CD14-positive monocyte (primary cell): ENCODE measurements around the gene RAPGEF2. TPM values are rescaled to one million over a fixed set of nuclear protein-coding genes. Genes with fewer than 3 reads are reported as not detected.

Experiments
- DNase-seq, 3 donors: peaks; one replicate each; pipeline ENCODE4 v3.0.0-alpha.2; 2011 to 2022
- H2AFZ ChIP-seq: 2 replicates; pipeline ENCODE4 v1.6.0; 2012; ENCODE audit warnings: mild to moderate bottlenecking, low read depth, low read length, inconsistent platforms; ENCODE audit not compliant: insufficient read depth, poor library complexity, severe bottlenecking
- H3K27ac ChIP-seq, 2 donors: 1 replicate in 1 of 2; 2 replicates in 1 of 2; pipeline ENCODE4 v1.5.1; 2012 to 2013; ENCODE audit warnings: low read length in 2 of 2, control low read depth in 1 of 2, inconsistent platforms in 1 of 2, low read depth in 1 of 2, mild to moderate bottlenecking in 1 of 2
- H3K27me3 ChIP-seq, 2 donors: one replicate each; pipeline versions ENCODE4 v1.6.0 to v1.6.1; 2011 to 2013; ENCODE audit warnings: low read length in 2 of 2; ENCODE audit not compliant: control insufficient read depth in 2 of 2, insufficient read depth in 2 of 2
- H3K36me3 ChIP-seq, 2 donors: replicated peaks in 1 of 2; 1 replicate in 1 of 2; 2 replicates in 1 of 2; pipeline versions ENCODE4 v1.5.1 to v1.6.1; 2012 to 2013; ENCODE audit warnings: low read length in 2 of 2, control low read depth in 1 of 2, inconsistent platforms in 1 of 2, mild to moderate bottlenecking in 1 of 2; ENCODE audit not compliant: insufficient read depth in 2 of 2, control insufficient read depth in 1 of 2
- H3K4me1 ChIP-seq, 2 donors: 1 replicate in 1 of 2; 2 replicates in 1 of 2; pipeline versions ENCODE4 v1.5.1 to v1.6.1; 2012 to 2013; ENCODE audit warnings: low read length in 2 of 2, control low read depth in 1 of 2, inconsistent platforms in 1 of 2, mild to moderate bottlenecking in 1 of 2, moderate library complexity in 1 of 2; ENCODE audit not compliant: insufficient read depth in 2 of 2, control insufficient read depth in 1 of 2
- H3K4me2 ChIP-seq: replicated peaks from 2 replicates; pipeline ENCODE3; 2012; ENCODE audit warnings: low read length, moderate library complexity, mild to moderate bottlenecking; ENCODE audit not compliant: poor library complexity, severe bottlenecking; ENCODE audit errors: extremely low read depth
- H3K4me3 ChIP-seq, 3 experiments: fragments of 200-600 bp in 1 of 3; sonication (generic) in 1 of 3; replicated peaks in 1 of 3; 1 replicate in 2 of 3; 2 replicates in 1 of 3; pipeline ENCODE4 v1.5.1; 2011 to 2013; ENCODE audit warnings: low read length in 3 of 3, mild to moderate bottlenecking in 3 of 3, control low read depth in 2 of 3, low read depth in 2 of 3, inconsistent platforms in 1 of 3, moderate library complexity in 1 of 3
- H3K79me2 ChIP-seq: 2 replicates; pipeline ENCODE4 v1.6.0; 2012; ENCODE audit warnings: mild to moderate bottlenecking, control low read depth, inconsistent platforms, low read length, moderate library complexity; ENCODE audit not compliant: insufficient read depth
- H3K9ac ChIP-seq: 2 replicates; pipeline ENCODE4 v1.6.0; 2017; ENCODE audit warnings: low read length, mild to moderate bottlenecking; ENCODE audit not compliant: insufficient read depth, poor library complexity, severe bottlenecking
- H3K9me3 ChIP-seq, 2 donors: replicated peaks in 1 of 2; 1 replicate in 1 of 2; 2 replicates in 1 of 2; pipeline versions ENCODE4 v1.5.1 to v1.6.1; 2012 to 2013; ENCODE audit warnings: low read length in 2 of 2, control low read depth in 1 of 2; ENCODE audit not compliant: control insufficient read depth in 1 of 2, insufficient read depth in 1 of 2
- H4K20me1 ChIP-seq: 2 replicates; pipeline ENCODE4 v1.6.0; 2012; ENCODE audit warnings: mild to moderate bottlenecking, low read length, control low read depth, moderate library complexity; ENCODE audit not compliant: insufficient read depth
- H3K27ac Mint-ChIP-seq, 7 donors: one replicate each; pipeline ENCODE4 v1.8.0; 2020; ENCODE audit warnings: mild to moderate bottlenecking in 7 of 7, mixed read lengths in 7 of 7, moderate library complexity in 6 of 7, inconsistent platforms in 2 of 7
- H3K27me3 Mint-ChIP-seq, 3 donors: one replicate each; pipeline ENCODE4 v1.8.0; 2021 to 2022; ENCODE audit warnings: low read depth in 3 of 3, mild to moderate bottlenecking in 3 of 3, mixed read lengths in 3 of 3, moderate library complexity in 3 of 3, inconsistent platforms in 1 of 3
- H3K36me3 Mint-ChIP-seq, 2 donors: one replicate each; pipeline ENCODE4 v1.8.0; 2020; ENCODE audit warnings: mixed read lengths in 2 of 2, inconsistent platforms in 1 of 2, mild to moderate bottlenecking in 1 of 2
- H3K4me1 Mint-ChIP-seq: one replicate; pipeline ENCODE4 v1.8.0; 2020; ENCODE audit warnings: mild to moderate bottlenecking, mixed read lengths
- H3K4me3 Mint-ChIP-seq, 2 donors: one replicate each; pipeline ENCODE4 v1.8.0; 2020; ENCODE audit warnings: mild to moderate bottlenecking in 2 of 2, mixed read lengths in 2 of 2, moderate library complexity in 1 of 2
- H3K9me3 Mint-ChIP-seq, 7 donors: one replicate each; pipeline ENCODE4 v1.8.0; 2020 to 2022; ENCODE audit warnings: mixed read lengths in 7 of 7, mild to moderate bottlenecking in 6 of 7, moderate library complexity in 6 of 7, inconsistent platforms in 2 of 7
- CTCF ChIP-seq: fragments of 200-600 bp; IDR thresholded peaks from one replicate; pipeline ENCODE4 v1.8.0; 2022; ENCODE audit warnings: antibody characterized with exemption, mild to moderate bottlenecking
- WGBS: methylation state at CpG from one replicate; pipeline ENCODE4 v1.1.5; 2013; ENCODE audit warnings: missing lambda C conversion rate; ENCODE audit not compliant: insufficient coverage; 5-methylcytosine and 5-hydroxymethylcytosine counted together
- intact Hi-C, 2 donors: fragments of 100-400 bp; cut with micrococcal nuclease; formaldehyde crosslinking; loops; one replicate each; pipeline versions ENCODE4 v1.15.0 to v1.15.1; 2023
- polyA plus RNA-seq, 3 donors: library from polyadenylated mRNA; depleted of rRNA in 1 of 3; unstranded in 2 of 3; stranded (reverse) in 1 of 3; fragments of 300-500 nt in 2 of 3; fragments of >200 nt in 1 of 3; fragmentation: Illumina TruSeq in 2 of 3; gene quantifications; 1 replicate in 2 of 3; 2 replicates in 1 of 3; pipeline ENCODE4 v1.2.3, GENCODE V29; 2012 to 2021

The RAPGEF2 gene
- polyA plus RNA-seq, 3 donors: 1.5 to 29.8 (median 2.0) TPM

GRCh38 chr4:159101988-159102621, 774 bp upstream of the RAPGEF2 start:
- Mint-ChIP-seq H3K9me3 (no peaks in the 10 kb centered on the region), H3K27me3 (peaks cover 13 to 25% (median 22%) of the 10 kb centered on the region in 3 donors), H3K4me1 (peaks cover 34% of the 10 kb centered on the region), H3K36me3 (peaks cover 3 to 11% of the 10 kb centered on the region in 2 donors), H3K4me3 (peak overlapping the region; percentile 81 to 89), H3K27ac (peak overlapping the region in 6 of 7 donors; percentile 15 to 91 (median 74))
- Histone ChIP-seq H3K4me1 (peaks cover 29 to 37% of the 10 kb centered on the region in 2 donors), H2AFZ (peak overlapping the region; percentile 93), H3K9ac (peak overlapping the region; percentile 95), H3K27ac (peak overlapping the region in 1 of 2 donors; percentile 92), H3K27me3 (peaks cover 9 to 18% of the 10 kb centered on the region in 2 donors), H3K9me3 (no peaks in the 10 kb centered on the region), H3K4me3 (peak overlapping the region; percentile 48 to 94 (median 87)), H3K79me2 (peaks cover 36% of the 10 kb centered on the region), H3K36me3 (no peaks in the 10 kb centered on the region), H3K4me2 (peak overlapping the region; percentile 89), H4K20me1 (peaks cover 31% of the 10 kb centered on the region)
- intact Hi-C loops: loop anchor here (5.0 to 10.0 kb wide), 2 partner anchors 73 to 75 kb away; no protein-coding TSS in a partner anchor
- TF ChIP-seq CTCF: no peak
- DNase-seq: peak in 1 of 3 donors; percentile 5
- 37% methylated on average over 9 of the region's 14 CpGs for WGBS

GRCh38 chr4:159103384-159103990, 608 bp downstream of the RAPGEF2 start:
- Mint-ChIP-seq H3K27ac (peak overlapping the region in 6 of 7 donors; percentile 37 to 85 (median 78)), H3K4me3 (peak overlapping the region; percentile 73 to 74), H3K36me3 (peaks cover 3 to 11% of the 10 kb centered on the region in 2 donors), H3K27me3 (peaks cover 13 to 25% (median 22%) of the 10 kb centered on the region in 3 donors), H3K4me1 (peaks cover 40% of the 10 kb centered on the region), H3K9me3 (no peaks in the 10 kb centered on the region)
- DNase-seq: peak; percentile 18 to 42 (median 26)
- Histone ChIP-seq H3K9ac (peak overlapping the region; percentile 95), H3K4me1 (peaks cover 29 to 38% of the 10 kb centered on the region in 2 donors), H2AFZ (peak overlapping the region; percentile 66), H3K4me3 (peak overlapping the region; percentile 84 to 94 (median 87)), H3K9me3 (no peaks in the 10 kb centered on the region), H3K27ac (peak overlapping the region; percentile 76 to 92), H3K79me2 (peaks cover 50% of the 10 kb centered on the region), H3K36me3 (no peaks in the 10 kb centered on the region), H3K27me3 (peaks cover 9 to 15% of the 10 kb centered on the region in 2 donors), H3K4me2 (peak overlapping the region; percentile 89), H4K20me1 (peaks cover 44% of the 10 kb centered on the region)
- WGBS: 0% methylated on average over 66 of the region's 72 CpGs
- TF ChIP-seq CTCF: no peak
- intact Hi-C loops: loop anchor here (5.0 to 10.0 kb wide), 2 partner anchors 71 to 74 kb away; no protein-coding TSS in a partner anchor
